H1 (cell line): ENCODE data around the gene THAP12. TPM values are rescaled to one million over a fixed set of nuclear protein-coding genes. Genes with fewer than 3 reads are reported as not detected.

Source experiments
- CTCF ChIA-PET: fragments of 300-600 bp; sonication (Branson Sonifier 250); formaldehyde crosslinking; loops from one replicate; lab custom pipeline; 2021; ENCODE audit not compliant: partially characterized antibody; lab: Charles Lee
- POLR2A ChIA-PET: fragments of 300-600 bp; sonication (Branson Sonifier 250); formaldehyde crosslinking; loops from one replicate; lab custom pipeline; 2021; ENCODE audit warnings: inconsistent platforms; ENCODE audit not compliant: partially characterized antibody; lab: Charles Lee
- DNase-seq, 2 experiments: peaks; one replicate each; pipeline versions ENCODE4 v3.0.0 to v3.0.0-alpha.2; 2010 to 2022; ENCODE audit warnings: low spot score in 2 of 2, low read depth in 1 of 2, mixed read lengths in 1 of 2
- FAIRE-seq: peaks from 2 replicates; lab custom pipeline; 2011; peaks lifted over from hg19 to GRCh38; lab: Jason Lieb, UNC
- H2AFZ ChIP-seq: 2 replicates; pipeline ENCODE4 v1.8.1; 2012; ENCODE audit warnings: low read length, inconsistent platforms
- H2AK5ac ChIP-seq: 2 replicates; pipeline ENCODE4 v1.6.1; 2013; ENCODE audit warnings: low read depth, low read length
- H2BK120ac ChIP-seq: replicated peaks from 2 replicates; pipeline ENCODE3; 2013; ENCODE audit warnings: low read depth, low read length, inconsistent platforms
- H2BK12ac ChIP-seq: 2 replicates; pipeline ENCODE4 v1.6.1; 2013; ENCODE audit warnings: low read depth, low read length
- H2BK15ac ChIP-seq: 2 replicates; pipeline ENCODE4 v1.6.1; 2013; ENCODE audit warnings: low read length
- H2BK20ac ChIP-seq: 2 replicates; pipeline ENCODE4 v1.6.1; 2013; ENCODE audit warnings: low read length
- H2BK5ac ChIP-seq: 2 replicates; pipeline ENCODE4 v1.6.1; 2013; ENCODE audit warnings: low read depth, low read length
- H3K14ac ChIP-seq: 2 replicates; pipeline ENCODE4 v1.6.1; 2013; ENCODE audit warnings: inconsistent platforms; ENCODE audit not compliant: insufficient read length
- H3K18ac ChIP-seq: 2 replicates; pipeline ENCODE4 v1.6.1; 2013; ENCODE audit warnings: low read length; ENCODE audit errors: extremely low read depth
- H3K23ac ChIP-seq: 2 replicates; pipeline ENCODE4 v1.6.1; 2013; ENCODE audit warnings: inconsistent platforms; ENCODE audit not compliant: insufficient read length
- H3K23me2 ChIP-seq: 2 replicates; pipeline ENCODE4 v1.6.1; 2013; ENCODE audit warnings: low read depth, low read length
- H3K27ac ChIP-seq: 2 replicates; pipeline ENCODE4 v1.6.1; 2011; ENCODE audit warnings: low read depth, low read length, inconsistent platforms
- H3K27me3 ChIP-seq, 4 experiments: replicated peaks in 1 of 4; 1 replicate in 1 of 4; 2 replicates in 3 of 4; pipeline versions ENCODE4 v1.6.1 to v1.8.1; 2011 to 2013; ENCODE audit warnings: low read length in 3 of 4, mild to moderate bottlenecking in 3 of 4, inconsistent platforms in 2 of 4, mixed read lengths in 2 of 4, moderate library complexity in 1 of 4; ENCODE audit not compliant: control insufficient read depth in 3 of 4, insufficient read depth in 3 of 4; ENCODE audit errors: extremely low read depth in 1 of 4
- H3K36me3 ChIP-seq, 4 experiments: 2 replicates each; pipeline versions ENCODE4 v1.6.1 to v1.8.1; 2011 to 2013; ENCODE audit warnings: mild to moderate bottlenecking in 4 of 4, low read length in 3 of 4, moderate library complexity in 2 of 4, control low read depth in 1 of 4, inconsistent platforms in 1 of 4; ENCODE audit not compliant: insufficient read depth in 4 of 4, control insufficient read depth in 2 of 4
- H3K4ac ChIP-seq: replicated peaks from 2 replicates; pipeline ENCODE3; 2013; ENCODE audit warnings: low read length, low read depth, mixed read lengths, inconsistent platforms; ENCODE audit not compliant: insufficient read length
- H3K4me1 ChIP-seq, 4 experiments: replicated peaks in 1 of 4; 1 replicate in 1 of 4; 2 replicates in 3 of 4; pipeline versions ENCODE4 v1.6.1 to v1.8.1; 2011 to 2013; ENCODE audit warnings: low read length in 3 of 4, inconsistent platforms in 2 of 4, mixed read lengths in 1 of 4; ENCODE audit not compliant: insufficient read depth in 4 of 4, control insufficient read depth in 3 of 4
- H3K4me2 ChIP-seq, 2 experiments: 2 replicates each; pipeline versions ENCODE4 v1.6.1 to v1.8.1; 2011 to 2013; ENCODE audit warnings: low read depth in 2 of 2, low read length in 2 of 2, control low read depth in 1 of 2, inconsistent platforms in 1 of 2, mild to moderate bottlenecking in 1 of 2; ENCODE audit not compliant: insufficient read depth in 1 of 2
- H3K4me3 ChIP-seq, 4 experiments: fragments of 200-600, 300-600 bp in 1 of 4; sonication (generic), shearing (Covaris generic), sonication (Bioruptor Twin) in 1 of 4; 2 replicates each; pipeline versions ENCODE4 v1.5.1 to v1.8.1; 2011 to 2016; ENCODE audit warnings: low read length in 4 of 4, low read depth in 3 of 4, control low read depth in 2 of 4, inconsistent platforms in 2 of 4, mild to moderate bottlenecking in 2 of 4, mixed read lengths in 1 of 4, moderate library complexity in 1 of 4; ENCODE audit not compliant: insufficient read depth in 2 of 4; ENCODE audit errors: extremely low read depth in 1 of 4
- H3K56ac ChIP-seq: replicated peaks from 2 replicates; pipeline ENCODE3; 2013; ENCODE audit warnings: low read depth, mild to moderate bottlenecking, mixed read lengths, low read length, inconsistent platforms; ENCODE audit not compliant: insufficient read length
- H3K79me1 ChIP-seq: 2 replicates; pipeline ENCODE4 v1.6.1; 2013; ENCODE audit warnings: low read depth, low read length, control low read depth
- H3K79me2 ChIP-seq, 2 experiments: 2 replicates each; pipeline versions ENCODE4 v1.6.1 to v1.8.1; 2012 to 2013; ENCODE audit warnings: low read length in 2 of 2, mild to moderate bottlenecking in 2 of 2, inconsistent platforms in 1 of 2; ENCODE audit not compliant: insufficient read depth in 2 of 2, control insufficient read depth in 1 of 2
- H3K9ac ChIP-seq, 4 experiments: replicated peaks in 1 of 4; 1 replicate in 1 of 4; 2 replicates in 3 of 4; pipeline versions ENCODE4 v1.6.1 to v1.8.1; 2011 to 2013; ENCODE audit warnings: low read depth in 3 of 4, low read length in 3 of 4, control low read depth in 2 of 4, mild to moderate bottlenecking in 2 of 4, moderate library complexity in 2 of 4, inconsistent platforms in 1 of 4; ENCODE audit errors: extremely low read depth in 1 of 4
- H3K9me3 ChIP-seq, 2 experiments: 2 replicates each; pipeline versions ENCODE4 v1.6.1 to v1.8.1; 2012 to 2013; ENCODE audit warnings: mild to moderate bottlenecking in 2 of 2, moderate library complexity in 2 of 2, control low read depth in 1 of 2, inconsistent platforms in 1 of 2, low read depth in 1 of 2, low read length in 1 of 2, mixed read lengths in 1 of 2; ENCODE audit not compliant: insufficient read depth in 2 of 2
- H4K20me1 ChIP-seq, 2 experiments: replicated peaks in 1 of 2; 2 replicates each; pipeline versions ENCODE3 to v1.8.1; 2011 to 2013; ENCODE audit warnings: inconsistent platforms in 2 of 2, low read length in 2 of 2, mild to moderate bottlenecking in 1 of 2; ENCODE audit not compliant: insufficient read depth in 2 of 2, control insufficient read depth in 1 of 2
- H4K5ac ChIP-seq: 2 replicates; pipeline ENCODE4 v1.6.1; 2013; ENCODE audit warnings: low read length, low read depth, mixed read lengths, inconsistent platforms; ENCODE audit not compliant: insufficient read length
- H4K8ac ChIP-seq: 2 replicates; pipeline ENCODE4 v1.8.0; 2013; ENCODE audit warnings: mild to moderate bottlenecking, moderate library complexity, low read length, inconsistent platforms; ENCODE audit not compliant: insufficient read depth; ENCODE audit errors: extremely low read depth
- H4K91ac ChIP-seq: replicated peaks from 2 replicates; pipeline ENCODE3; 2013; ENCODE audit warnings: low read length, mixed read lengths, inconsistent platforms; ENCODE audit not compliant: insufficient read length
- BRCA1 ChIP-seq: IDR thresholded peaks from 2 replicates; pipeline ENCODE4 v1.6.1; 2012; ENCODE audit warnings: low read depth, low read length, improper control_type of control experiment
- KDM1A ChIP-seq: fragments of 200-600, 300-600 bp; sonication (generic); IDR thresholded peaks from 2 replicates; pipeline ENCODE4 v1.7.1; 2016; ENCODE audit warnings: mild to moderate bottlenecking, low read length, borderline replicate concordance
- POLR2AphosphoS5 ChIP-seq: IDR thresholded peaks from 2 replicates; pipeline ENCODE4 v1.6.1; 2011; ENCODE audit warnings: low read depth, low read length
- WGBS, 2 experiments: shearing (Covaris generic) in 1 of 2; methylation state at CpG; one replicate each; pipeline versions ENCODE4 v1.1.6 to v1.1.7; 2013 to 2015; ENCODE audit warnings: low lambda C conversion rate in 2 of 2, mixed read lengths in 2 of 2, inconsistent platforms in 1 of 2, low coverage in 1 of 2, missing lambda C conversion rate in 1 of 2; ENCODE audit not compliant: insufficient replicate concordance in 2 of 2, insufficient coverage in 1 of 2, insufficient read length in 1 of 2; ENCODE audit errors: extremely low coverage in 1 of 2, missing lambda C conversion rate in 1 of 2; 5-methylcytosine and 5-hydroxymethylcytosine counted together
- polyA plus RNA-seq, 7 experiments: library from polyadenylated mRNA; depleted of rRNA in 3 of 7; stranded (reverse) in 5 of 7; unstranded in 2 of 7; fragments of >200 nt in 5 of 7; fragments of 200-250 nt in 2 of 7; gene quantifications; 1 replicate in 5 of 7; 2 replicates in 1 of 7; 4 replicates in 1 of 7; pipeline versions ENCODE4 v1.2.1 to v1.2.3, GENCODE V29; 2011 to 2013; ENCODE audit warnings: missing spikeins in 2 of 7, mixed read lengths in 2 of 7
- total RNA-seq: library from RNA; stranded (reverse); fragmentation: NEBNext Ultra II Directional; extraction: Animal tissue kit (Norgen Biotek cat#: 25700); gene quantifications from 2 replicates; pipeline ENCODE4 v1.2.1, GENCODE V29; 2021

THAP12 gene
- total and polyA plus RNA-seq, 2 of the 8 experiments (the other 6 are each of a cell fraction or from before 2014, with no cell fraction given): 12.0 to 39.9 TPM

DNA sequence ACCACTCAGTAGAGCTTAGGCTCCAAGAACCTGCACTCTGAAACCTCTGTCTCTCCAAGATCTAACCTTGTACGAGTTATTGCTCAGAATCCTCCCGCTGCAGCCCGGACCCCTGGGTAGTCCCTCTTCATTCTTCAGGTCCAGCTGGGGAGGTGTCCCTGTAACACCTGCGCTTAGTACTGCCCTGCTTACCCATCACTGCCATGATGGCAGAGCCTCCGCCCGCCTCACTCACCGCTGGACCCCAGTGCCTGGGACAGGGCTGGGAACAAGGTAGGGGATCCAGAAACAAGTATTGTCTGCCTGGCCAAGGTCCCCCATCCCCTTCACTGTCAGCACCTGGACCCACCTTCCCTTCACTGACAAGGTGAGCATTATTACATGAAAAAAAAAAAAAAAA lies 50.3 kb downstream of the THAP12 start:
- Histone ChIP-seq H2AK5ac (no peak overlapping the region), H3K56ac (no peak overlapping the region), H4K8ac (no peak overlapping the region), H3K18ac (no peak overlapping the region), H3K27ac (no peak overlapping the region), H2BK15ac (no peak overlapping the region), H2BK5ac (no peak overlapping the region), H3K27me3 (0 out of 7 replicates have a peak, but pooled peaks cover 0 to 3% (median 0%) of the 10 kb centered on the region in 4 experiments), H3K4me2 (no peak overlapping the region), H3K23me2 (no peaks in the 10 kb centered on the region), H2BK120ac (no peak overlapping the region), H3K36me3 (no peaks in the 10 kb centered on the region), H3K23ac (no peak overlapping the region), H3K79me1 (no peaks in the 10 kb centered on the region; the same call in 1 of the 2 replicates), H4K5ac (no peak overlapping the region), H2BK20ac (no peak overlapping the region), H2BK12ac (no peak overlapping the region), H3K4me3 (no peak overlapping the region), H4K20me1 (no peaks in the 10 kb centered on the region), H3K14ac (no peak overlapping the region), H4K91ac (no peak overlapping the region), H3K9ac (no peak overlapping the region), H3K79me2 (no peaks in the 10 kb centered on the region), H2AFZ (no peak overlapping the region), H3K4me1 (peaks cover 0 to 11% (median 3%) of the 10 kb centered on the region in 4 experiments; a peak in 4 of 7 replicates), H3K9me3 (peaks cover 17 to 19% of the 10 kb centered on the region in 2 experiments), H3K4ac (no peak overlapping the region)
- FAIRE-seq: no peak
- 93% methylated on average over 7 of the region's 7 CpGs; no CpG with 5 or more reads in 1 of the 2 experiments for WGBS, 2 experiments
- ChIA-PET POLR2A (no interaction called here), CTCF (interaction anchor here (1.1 to 18.7 kb wide), 4 partner anchors 10 to 161 kb away, joined by 3 to 252 read pairs (median 10); partner anchors contain the start of gene WNT11)
- no peak for DNase-seq
- TF ChIP-seq POLR2AphosphoS5 (no peak), KDM1A (no peak), BRCA1 (no peak)
